SU-DHL-6 (cell line): ENCODE data around the gene C7orf25.

Experiments
- H2AFZ ChIP-seq: fragments of 200-600 bp; sonication (generic); 2 replicates; pipeline ENCODE4 v1.6.1; 2014; ENCODE audit warnings: low read depth, mild to moderate bottlenecking, moderate library complexity, mixed read lengths, antibody characterized with exemption, low read length; ENCODE audit not compliant: severe bottlenecking
- H3F3A ChIP-seq: fragments of 200-600 bp; shearing (Covaris generic); 2 replicates; pipeline ENCODE4 v1.6.0; 2016; ENCODE audit warnings: antibody characterized with exemption, mild to moderate bottlenecking; ENCODE audit not compliant: insufficient read depth
- H3K27ac ChIP-seq: fragments of 200-600 bp; sonication (generic); 2 replicates; pipeline ENCODE4 v1.5.1; 2016; ENCODE audit warnings: low read depth, mild to moderate bottlenecking, low read length, moderate library complexity, mixed read lengths
- H3K27me3 ChIP-seq: fragments of 200-600 bp; sonication (generic), shearing (Covaris generic); 2 replicates; pipeline ENCODE4 v1.6.0; 2014; ENCODE audit warnings: mild to moderate bottlenecking, low read length
- H3K36me3 ChIP-seq: fragments of 200-600 bp; sonication (generic); 2 replicates; pipeline ENCODE4 v1.6.1; 2014; ENCODE audit warnings: mild to moderate bottlenecking, low read length, mixed read lengths
- H3K4me2 ChIP-seq: fragments of 300-600, 200-600 bp; shearing (Covaris generic), sonication (generic); 2 replicates; pipeline ENCODE4 v1.6.0; 2014; ENCODE audit warnings: low read length, low read depth, mild to moderate bottlenecking; ENCODE audit not compliant: poor library complexity, severe bottlenecking
- H3K4me3 ChIP-seq: fragments of 200-600 bp; sonication (generic); 2 replicates; pipeline ENCODE4 v1.5.1; 2014; ENCODE audit warnings: antibody characterized with exemption, low read length, mild to moderate bottlenecking, mixed read lengths; ENCODE audit not compliant: insufficient read depth, poor library complexity, severe bottlenecking
- H3K79me2 ChIP-seq: fragments of 200-600 bp; sonication (generic); 2 replicates; pipeline ENCODE4 v1.6.1; 2014; ENCODE audit warnings: mild to moderate bottlenecking, low read length, moderate library complexity; ENCODE audit not compliant: insufficient read depth
- H3K9ac ChIP-seq: fragments of 200-600 bp; sonication (generic); 2 replicates; pipeline ENCODE4 v1.7.0; 2014; ENCODE audit warnings: mild to moderate bottlenecking, low read length
- H3K9me2 ChIP-seq: fragments of 200-600 bp; sonication (generic); replicated peaks from 2 replicates; pipeline ENCODE4 v1.6.1; 2014; ENCODE audit warnings: low read length; ENCODE audit not compliant: insufficient read depth
- H3K9me3 ChIP-seq: fragments of 200-600 bp; sonication (generic); 2 replicates; pipeline ENCODE4 v1.6.1; 2014; ENCODE audit warnings: low read length, mixed read lengths; ENCODE audit not compliant: insufficient read depth
- H4K20me1 ChIP-seq: fragments of 200-600 bp; sonication (generic); 2 replicates; pipeline ENCODE4 v1.6.1; 2014; ENCODE audit warnings: low read depth, mild to moderate bottlenecking, antibody characterized with exemption, low read length, moderate library complexity, mixed read lengths
- CTCF ChIP-seq: fragments of 200-600 bp; sonication (generic); IDR thresholded peaks from one replicate; pipeline ENCODE4 v1.5.1; 2017; ENCODE audit warnings: antibody characterized with exemption, mild to moderate bottlenecking, low read length, moderate library complexity; ENCODE audit not compliant: insufficient read depth, poor library complexity, severe bottlenecking
- EZH2phosphoT487 ChIP-seq: fragments of 200-600 bp; sonication (generic), shearing (Covaris generic); conservative IDR thresholded peaks from 2 replicates; pipeline ENCODE4 v1.6.1; 2018; ENCODE audit warnings: mild to moderate bottlenecking, antibody characterized with exemption, low read length, moderate library complexity, mixed read lengths

Gene C7orf25

GRCh38 chr7:42950417-42950816 is 38.5 kb upstream of the C7orf25 start:
- no peak overlapping the region for H3K9ac ChIP-seq
- no peak overlapping the region for H3K4me2 ChIP-seq
- no peak overlapping the region for H2AFZ ChIP-seq
- no peaks in the 10 kb centered on the region for H3F3A ChIP-seq
- no peak overlapping the region for H3K4me3 ChIP-seq
- H3K27me3 ChIP-seq: no peaks in the 10 kb centered on the region
- TF ChIP-seq CTCF (no peak), EZH2phosphoT487 (no peak)
- H3K9me3 ChIP-seq: 0 out of 2 replicates have a peak, but pooled peaks cover under 1% of the 10 kb centered on the region
- no peak overlapping the region for H3K27ac ChIP-seq
- H3K9me2 ChIP-seq: no peaks in the 10 kb centered on the region
- 0 out of 2 replicates have a peak, but pooled peaks cover 2% of the 10 kb centered on the region for H3K36me3 ChIP-seq
- no peaks in the 10 kb centered on the region for H4K20me1 ChIP-seq
- H3K79me2 ChIP-seq: no peaks in the 10 kb centered on the region

DNA sequence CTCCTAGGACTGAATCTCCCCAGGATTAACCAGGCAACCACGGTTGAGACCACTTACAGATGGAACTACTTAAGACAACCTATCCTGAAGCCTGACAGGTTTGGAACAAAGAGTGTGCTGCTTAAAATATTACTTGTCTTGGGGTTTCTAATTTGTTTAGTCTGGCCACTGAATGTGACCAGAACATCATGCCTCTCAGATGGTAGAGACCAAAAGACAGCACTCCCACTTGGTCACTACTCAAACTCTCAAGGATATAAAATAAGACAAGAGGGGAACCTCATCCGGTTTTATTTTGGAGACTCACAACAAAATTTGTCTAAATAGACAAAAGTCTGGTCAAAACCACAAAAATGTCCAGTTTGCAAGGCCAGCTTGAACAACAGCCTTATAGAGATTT is 35.7 kb upstream of the C7orf25 start:
- Histone ChIP-seq H4K20me1 (no peaks in the 10 kb centered on the region), H3K27me3 (no peaks in the 10 kb centered on the region), H3K4me2 (no peak overlapping the region), H3K4me3 (no peak overlapping the region), H3K27ac (no peak overlapping the region), H3K9me3 (no peaks in the 10 kb centered on the region), H2AFZ (no peak overlapping the region), H3K9me2 (no peaks in the 10 kb centered on the region), H3K36me3 (no peaks in the 10 kb centered on the region), H3K79me2 (no peaks in the 10 kb centered on the region), H3K9ac (no peak overlapping the region), H3F3A (no peaks in the 10 kb centered on the region)
- TF ChIP-seq CTCF (no peak), EZH2phosphoT487 (no peak)

DNA sequence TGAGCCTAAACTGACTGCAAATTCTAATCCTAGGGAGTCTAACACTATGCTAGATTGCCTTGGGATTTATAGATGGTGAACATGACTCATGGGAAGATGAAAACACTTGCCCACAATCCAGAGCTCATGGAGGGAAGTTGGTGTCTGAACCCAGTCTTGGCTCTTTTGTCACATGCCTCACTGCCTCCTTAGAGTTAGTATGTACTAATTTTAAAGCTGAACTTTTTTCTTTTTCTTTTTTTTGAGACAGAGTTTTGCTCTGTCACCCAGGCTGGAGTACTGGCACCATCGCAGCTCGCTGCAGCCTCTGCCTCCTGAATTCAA is 34.7 kb upstream of the C7orf25 start:
- Histone ChIP-seq H3K4me3 (no peak overlapping the region), H3K9me3 (no peaks in the 10 kb centered on the region), H3K79me2 (no peaks in the 10 kb centered on the region), H3K36me3 (no peaks in the 10 kb centered on the region), H3F3A (no peaks in the 10 kb centered on the region), H3K9ac (no peak overlapping the region), H2AFZ (no peak overlapping the region), H3K4me2 (no peak overlapping the region), H3K9me2 (no peaks in the 10 kb centered on the region), H3K27me3 (no peaks in the 10 kb centered on the region), H4K20me1 (no peaks in the 10 kb centered on the region), H3K27ac (no peak overlapping the region)
- TF ChIP-seq EZH2phosphoT487 (no peak), CTCF (no peak)
